ENCODE measurements around the gene B3GAT1. TPM values are rescaled to one million over a fixed set of nuclear protein-coding genes. Genes with fewer than 3 reads are reported as not detected.

The B3GAT1 gene
- total RNA-seq, 1 donor from 2014 or later, result 0.74 TPM

DNA sequence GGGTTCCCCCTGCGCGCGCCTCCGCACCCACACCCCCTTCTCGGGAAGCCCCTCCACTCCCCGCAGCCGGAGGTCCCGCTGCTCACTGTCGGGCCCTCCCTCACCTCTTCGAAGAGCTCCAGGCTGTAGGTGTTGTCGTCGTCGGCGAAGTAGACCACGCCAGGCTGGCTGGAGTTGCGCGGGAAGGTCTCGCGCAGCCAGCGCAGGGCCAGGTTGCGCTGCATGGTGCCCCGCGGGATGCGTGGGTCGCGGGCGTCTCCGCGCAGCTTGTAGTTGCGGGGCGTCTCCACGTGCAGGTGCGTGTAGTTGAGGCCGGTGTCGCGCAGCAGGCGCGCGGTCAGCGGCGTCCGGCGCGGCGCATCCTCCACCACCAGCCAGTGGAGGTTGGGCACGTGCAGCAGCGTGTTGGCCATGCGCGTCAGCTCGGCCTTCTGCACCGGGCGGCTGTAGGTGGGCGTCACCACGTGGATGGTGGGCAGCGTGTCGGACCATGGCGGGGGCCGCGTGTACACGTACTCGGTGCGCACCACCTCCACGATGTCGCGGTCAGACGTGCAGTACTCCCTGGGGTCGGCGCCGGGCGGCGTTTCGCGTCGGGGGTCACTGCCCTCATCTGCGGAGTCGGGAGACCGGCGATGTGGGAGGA is 28.3 kb downstream of the B3GAT1 start:
- intact Hi-C loops (cut with DNase I), result no loop called here
- Histone ChIP-seq H3K4me3 (no peak overlapping the region), H3K27ac (no peak overlapping the region), H3K36me3 (no peaks in the 10 kb centered on the region), H3K9me3 (no peaks in the 10 kb centered on the region), H3K4me1 (no peaks in the 10 kb centered on the region), H3K27me3 (no peaks in the 10 kb centered on the region)
- no peak for DNase-seq (ENCODE audit: extremely low spot score in 2 of 2)
- TF ChIP-seq POLR2AphosphoS5 (IDR thresholded peaks at IDR 0.05; ENCODE audit: insufficient read depth in 1 of 2, low read depth in 1 of 2) (no peak), POLR2A (IDR thresholded peaks at IDR 0.05) (no peak)
- TF ChIP-seq, protein P1, sequence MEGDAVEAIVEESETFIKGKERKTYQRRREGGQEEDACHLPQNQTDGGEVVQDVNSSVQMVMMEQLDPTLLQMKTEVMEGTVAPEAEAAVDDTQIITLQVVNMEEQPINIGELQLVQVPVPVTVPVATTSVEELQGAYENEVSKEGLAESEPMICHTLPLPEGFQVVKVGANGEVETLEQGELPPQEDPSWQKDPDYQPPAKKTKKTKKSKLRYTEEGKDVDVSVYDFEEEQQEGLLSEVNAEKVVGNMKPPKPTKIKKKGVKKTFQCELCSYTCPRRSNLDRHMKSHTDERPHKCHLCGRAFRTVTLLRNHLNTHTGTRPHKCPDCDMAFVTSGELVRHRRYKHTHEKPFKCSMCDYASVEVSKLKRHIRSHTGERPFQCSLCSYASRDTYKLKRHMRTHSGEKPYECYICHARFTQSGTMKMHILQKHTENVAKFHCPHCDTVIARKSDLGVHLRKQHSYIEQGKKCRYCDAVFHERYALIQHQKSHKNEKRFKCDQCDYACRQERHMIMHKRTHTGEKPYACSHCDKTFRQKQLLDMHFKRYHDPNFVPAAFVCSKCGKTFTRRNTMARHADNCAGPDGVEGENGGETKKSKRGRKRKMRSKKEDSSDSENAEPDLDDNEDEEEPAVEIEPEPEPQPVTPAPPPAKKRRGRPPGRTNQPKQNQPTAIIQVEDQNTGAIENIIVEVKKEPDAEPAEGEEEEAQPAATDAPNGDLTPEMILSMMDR (IDR thresholded peaks at IDR 0.05), result no peak

DNA sequence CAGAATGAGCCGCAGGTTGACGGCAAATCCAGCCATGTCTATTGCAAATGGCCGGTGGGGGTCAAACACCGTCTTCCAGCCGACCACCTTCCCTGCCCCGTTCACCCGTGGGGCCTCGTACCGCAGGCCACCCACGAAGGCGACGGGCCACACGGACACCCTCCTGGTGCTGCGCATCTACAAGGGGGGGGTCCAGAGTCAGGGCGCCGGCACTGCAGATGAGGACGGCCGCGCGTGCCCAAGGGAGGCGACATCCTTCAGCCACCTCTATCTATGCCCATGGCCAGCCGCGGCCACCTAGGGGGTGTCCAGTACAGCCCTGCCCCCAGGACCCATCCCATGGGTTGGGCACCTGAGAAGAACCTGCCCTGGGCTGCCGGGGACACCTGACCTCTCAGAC is 29.2 kb downstream of the B3GAT1 start:
- Histone ChIP-seq H3K4me1 (no peaks in the 10 kb centered on the region), H3K9me3 (no peaks in the 10 kb centered on the region), H3K4me3 (no peak overlapping the region), H3K36me3 (no peaks in the 10 kb centered on the region), H3K27me3 (no peaks in the 10 kb centered on the region), H3K27ac (no peak overlapping the region)
- intact Hi-C loops (cut with DNase I), result no loop called here
- TF ChIP-seq POLR2A (IDR thresholded peaks at IDR 0.05) (no peak), POLR2AphosphoS5 (IDR thresholded peaks at IDR 0.05; ENCODE audit: insufficient read depth in 1 of 2, low read depth in 1 of 2) (no peak)
- TF ChIP-seq, protein P1 (IDR thresholded peaks at IDR 0.05), result no peak
- DNase-seq (ENCODE audit: extremely low spot score in 2 of 2), result no peak

DNA sequence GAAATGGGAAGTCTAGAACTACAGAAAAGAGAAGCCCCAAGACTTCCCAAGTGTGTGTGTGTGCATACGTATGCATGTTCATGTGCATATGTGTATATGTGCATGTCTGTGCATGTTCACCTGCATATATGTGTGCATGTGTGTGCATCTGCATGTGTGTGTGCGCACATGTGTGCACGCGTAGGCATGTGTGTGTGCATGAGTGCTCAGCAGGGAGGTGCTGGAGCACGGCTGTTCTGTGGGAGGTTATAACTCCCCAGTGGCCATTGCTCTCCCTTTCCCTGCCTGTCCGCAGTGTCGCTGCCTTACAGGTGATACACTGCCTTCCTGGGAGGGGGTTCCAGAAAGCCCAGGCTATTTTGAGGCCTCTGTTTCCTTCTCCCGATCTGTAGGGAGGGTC is 29.8 kb downstream of the B3GAT1 start:
- Histone ChIP-seq H3K27ac (no peak overlapping the region), H3K4me1 (no peaks in the 10 kb centered on the region), H3K4me3 (no peak overlapping the region), H3K27me3 (no peaks in the 10 kb centered on the region), H3K36me3 (no peaks in the 10 kb centered on the region), H3K9me3 (no peaks in the 10 kb centered on the region)
- TF ChIP-seq POLR2A (IDR thresholded peaks at IDR 0.05) (no peak), POLR2AphosphoS5 (IDR thresholded peaks at IDR 0.05; ENCODE audit: insufficient read depth in 1 of 2, low read depth in 1 of 2) (no peak)
- TF ChIP-seq, protein P1 (IDR thresholded peaks at IDR 0.05), result no peak
- no peak for DNase-seq (ENCODE audit: extremely low spot score in 2 of 2)
- intact Hi-C loops (cut with DNase I), result no loop called here

DNA sequence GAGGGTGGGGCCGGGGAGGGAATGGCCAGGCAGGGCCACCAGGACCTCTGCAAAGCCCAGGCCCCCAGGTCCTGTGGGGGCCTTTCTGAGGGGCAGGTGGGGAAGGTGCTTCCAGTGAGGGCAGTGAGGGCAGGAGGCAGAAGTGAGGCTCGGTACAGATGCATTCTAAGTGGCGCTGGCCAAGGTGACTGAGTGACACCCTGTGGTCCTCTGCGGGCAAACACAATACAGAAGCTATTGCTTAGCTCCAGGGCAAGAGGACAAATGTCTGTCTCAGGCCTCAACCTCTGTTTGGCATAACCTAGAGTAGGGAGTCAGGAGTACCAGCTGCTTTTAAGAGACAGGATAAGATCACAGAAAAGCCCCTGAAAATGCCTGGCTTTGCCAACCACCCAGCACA is 31.3 kb downstream of the B3GAT1 start:
- DNase-seq (ENCODE audit: extremely low spot score in 2 of 2), result no peak
- no peak overlapping the region for H3K4me3 ChIP-seq
- no peaks in the 10 kb centered on the region for H3K9me3 ChIP-seq
- no peaks in the 10 kb centered on the region for H3K36me3 ChIP-seq
- H3K4me1 ChIP-seq, result no peaks in the 10 kb centered on the region
- intact Hi-C loops (cut with DNase I), result no loop called here
- no peak overlapping the region for H3K27ac ChIP-seq
- no peaks in the 10 kb centered on the region for H3K27me3 ChIP-seq
- TF ChIP-seq, protein P1 (IDR thresholded peaks at IDR 0.05), result no peak
- TF ChIP-seq POLR2A (IDR thresholded peaks at IDR 0.05) (no peak), POLR2AphosphoS5 (IDR thresholded peaks at IDR 0.05; ENCODE audit: insufficient read depth in 1 of 2, low read depth in 1 of 2) (no peak)

DNA sequence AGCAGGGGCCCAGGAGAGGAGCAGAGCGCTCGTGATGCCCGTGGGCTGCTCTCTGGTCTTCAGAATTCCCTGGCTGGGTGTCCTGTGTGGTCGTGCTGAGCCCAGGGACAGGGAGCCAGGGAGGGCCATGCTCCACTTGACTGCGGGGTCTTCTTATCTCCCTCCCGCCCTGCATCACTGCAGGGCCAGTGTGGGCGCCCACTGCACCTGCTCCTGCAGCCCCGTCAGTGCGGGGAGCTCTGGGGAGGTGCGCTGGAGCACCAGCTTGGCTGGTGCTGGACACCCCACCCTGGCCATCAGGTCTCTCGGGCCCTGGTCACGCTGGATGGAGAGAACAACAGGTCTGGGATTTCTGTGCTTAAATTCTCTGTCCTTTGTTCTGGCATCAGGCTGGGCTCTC is 31.8 kb downstream of the B3GAT1 start:
- H3K9me3 ChIP-seq, result no peaks in the 10 kb centered on the region
- DNase-seq (ENCODE audit: extremely low spot score in 2 of 2), result no peak
- H3K4me3 ChIP-seq, result no peak overlapping the region
- no peaks in the 10 kb centered on the region for H3K36me3 ChIP-seq
- no peaks in the 10 kb centered on the region for H3K27me3 ChIP-seq
- intact Hi-C loops (cut with DNase I), result no loop called here
- TF ChIP-seq POLR2AphosphoS5 (IDR thresholded peaks at IDR 0.05; ENCODE audit: insufficient read depth in 1 of 2, low read depth in 1 of 2), result no peak
- no peaks in the 10 kb centered on the region for H3K4me1 ChIP-seq
- H3K27ac ChIP-seq, result no peak overlapping the region
